Body of pancreas (tissue), 4 donors: ENCODE data around the gene PLA2R1. TPM values are rescaled to one million over a fixed set of nuclear protein-coding genes. Genes with fewer than 3 reads are reported as not detected.

Source experiments
- ATAC-seq: fragments of 150-250 bp; one replicate; pipeline ENCODE4 v1.9.1; 2016
- DNase-seq, 4 donors: peaks; one replicate each; pipeline ENCODE4 v3.0.0-alpha.2; 2019
- H3K27ac ChIP-seq, 4 donors: fragments of 200-600 bp; sonication (generic); 1 replicate in 3 of 4; 2 replicates in 1 of 4; pipeline versions ENCODE4 v1.5.1 to v1.6.1; 2016 to 2019; ENCODE audit warnings: mild to moderate bottlenecking in 1 of 4, mixed read lengths in 1 of 4, moderate library complexity in 1 of 4
- H3K27me3 ChIP-seq, 2 donors: fragments of 200-600 bp; sonication (generic); one replicate each; pipeline ENCODE4 v1.6.0; 2016; ENCODE audit warnings: mild to moderate bottlenecking in 1 of 2
- H3K36me3 ChIP-seq, 2 donors: fragments of 200-600 bp; sonication (generic); replicated peaks in 1 of 2; 2 replicates each; pipeline ENCODE4 v1.5.1; 2016; ENCODE audit warnings: low read depth in 2 of 2; ENCODE audit not compliant: insufficient read depth in 1 of 2
- H3K4me1 ChIP-seq: fragments of 200-600 bp; sonication (generic); one replicate; pipeline ENCODE4 v1.6.0; 2016
- H3K4me3 ChIP-seq, 2 donors: fragments of 200-600 bp; sonication (generic); 1 replicate in 1 of 2; 2 replicates in 1 of 2; pipeline ENCODE4 v1.5.1; 2016 to 2019
- H3K9me3 ChIP-seq, 3 donors: fragments of 200-600 bp; sonication (generic); 1 replicate in 2 of 3; 2 replicates in 1 of 3; pipeline ENCODE4 v1.5.1; 2016
- CTCF ChIP-seq, 7 experiments: fragments of 450-650 bp in 4 of 7; fragments of 200-600 bp in 3 of 7; sonication (generic) in 3 of 7; IDR thresholded peaks; one replicate each; pipeline ENCODE4 v1.5.1; 2016 to 2019; ENCODE audit warnings: antibody characterized with exemption in 7 of 7
- POLR2A ChIP-seq, 3 donors: fragments of 450-650 bp; IDR thresholded peaks; one replicate each; pipeline ENCODE4 v1.6.1; 2016; ENCODE audit warnings: antibody characterized with exemption in 3 of 3, mild to moderate bottlenecking in 2 of 3
- WGBS, 2 donors: methylation state at CpG; one replicate each; pipeline ENCODE4 v1.1.5; 2017; 5-methylcytosine and 5-hydroxymethylcytosine counted together
- intact Hi-C: fragments of 100-400 bp; cut with DNase I; formaldehyde crosslinking; loops from one replicate; pipeline ENCODE4 v1.15.1; 2023
- total RNA-seq, 2 donors: library from RNA; depleted of rRNA; stranded (reverse); fragments of >200 nt; gene quantifications; one replicate each; pipeline ENCODE4 v1.1.0, GENCODE V29; 2016

PLA2R1 gene
- total RNA-seq, 2 donors from 2014 or later = 1.3 to 2.1 TPM

GRCh38 chr2:160052531-160052930, 9.9 kb downstream of the PLA2R1 start:
- Histone ChIP-seq H3K36me3 (no peaks in the 10 kb centered on the region), H3K9me3 (no peaks in the 10 kb centered on the region), H3K27me3 (no peaks in the 10 kb centered on the region), H3K27ac (no peak overlapping the region), H3K4me1 (no peaks in the 10 kb centered on the region), H3K4me3 (no peak overlapping the region)
- ATAC-seq (no peak), DNase-seq (no peak)
- 87 to 90% methylated on average over 2 of the region's 2 CpGs for WGBS, 2 donors
- intact Hi-C loops = no loop called here
- TF ChIP-seq CTCF (IDR thresholded peaks at IDR 0.05) (no peak), POLR2A (IDR thresholded peaks at IDR 0.05) (no peak)

GRCh38 chr2:160051371-160051800, 11.0 kb downstream of the PLA2R1 start:
- Histone ChIP-seq H3K9me3 (no peaks in the 10 kb centered on the region), H3K27ac (no peak overlapping the region), H3K27me3 (no peaks in the 10 kb centered on the region), H3K4me3 (no peak overlapping the region), H3K36me3 (no peaks in the 10 kb centered on the region), H3K4me1 (no peaks in the 10 kb centered on the region)
- TF ChIP-seq POLR2A (IDR thresholded peaks at IDR 0.05) = no peak
- no peak for TF ChIP-seq CTCF (IDR thresholded peaks at IDR 0.05)
- DNase-seq (no peak), ATAC-seq (no peak)
- 66 to 71% methylated on average over 3 of the region's 3 CpGs for WGBS, 2 donors
- intact Hi-C loops = no loop called here

GRCh38 chr2:160050147-160050546, 12.3 kb downstream of the PLA2R1 start:
- DNase-seq (no peak), ATAC-seq (no peak)
- no peak overlapping the region for H3K4me3 ChIP-seq
- no peaks in the 10 kb centered on the region for H3K9me3 ChIP-seq
- intact Hi-C loops = no loop called here
- H3K27ac ChIP-seq = no peak overlapping the region
- 72 to 75% methylated on average over 3 of the region's 3 CpGs for WGBS, 2 donors
- H3K36me3 ChIP-seq = no peaks in the 10 kb centered on the region
- no peaks in the 10 kb centered on the region for H3K4me1 ChIP-seq
- no peaks in the 10 kb centered on the region for H3K27me3 ChIP-seq
- TF ChIP-seq POLR2A (IDR thresholded peaks at IDR 0.05) (no peak), CTCF (IDR thresholded peaks at IDR 0.05) (no peak)

GRCh38 chr2:160045703-160046210, 16.7 kb downstream of the PLA2R1 start:
- WGBS, 2 donors = 81 to 94% methylated on average over 7 of the region's 7 CpGs
- TF ChIP-seq POLR2A (IDR thresholded peaks at IDR 0.05) = no peak
- TF ChIP-seq CTCF (IDR thresholded peaks at IDR 0.05) = no peak
- Histone ChIP-seq H3K36me3 (no peaks in the 10 kb centered on the region), H3K9me3 (no peaks in the 10 kb centered on the region), H3K27ac (no peak overlapping the region), H3K4me3 (no peak overlapping the region), H3K27me3 (no peaks in the 10 kb centered on the region), H3K4me1 (no peaks in the 10 kb centered on the region)
- intact Hi-C loops = no loop called here
- DNase-seq (no peak), ATAC-seq (no peak)

- Histone ChIP-seq H3K9me3 (no peaks in the 10 kb centered on the region), H3K4me3 (no peak overlapping the region), H3K36me3 (no peaks in the 10 kb centered on the region), H3K27ac (no peak overlapping the region), H3K27me3 (no peaks in the 10 kb centered on the region), H3K4me1 (no peaks in the 10 kb centered on the region)
- DNase-seq (no peak), ATAC-seq (no peak)
- TF ChIP-seq CTCF (IDR thresholded peaks at IDR 0.05) = no peak
- no peak for TF ChIP-seq POLR2A (IDR thresholded peaks at IDR 0.05)
- 88 to 91% methylated on average over 8 of the region's 8 CpGs for WGBS, 2 donors
- intact Hi-C loops = no loop called here
These were observed 17.7 kb downstream of the PLA2R1 start for GRCh38 chr2:160044728-160045127.
